Neural progenitor cell (in vitro differentiated cells): Measurements from ENCODE around the gene USP9X. TPM values are rescaled to one million over a fixed set of nuclear protein-coding genes. Genes with fewer than 3 reads are reported as not detected.

Experiments used
- DNase-seq: peaks from one replicate; pipeline ENCODE4 v3.0.0-alpha.2; 2016; ENCODE audit warnings: low spot score
- H2AFZ ChIP-seq: fragments of 200-600 bp; sonication (generic); replicated peaks from 2 replicates; pipeline ENCODE4 v1.6.1; 2016; ENCODE audit warnings: antibody characterized with exemption
- H3F3A ChIP-seq: fragments of 200-600 bp; sonication (generic); 2 replicates; pipeline ENCODE4 v1.6.1; 2016; ENCODE audit warnings: antibody characterized with exemption, low read depth
- H3K27ac ChIP-seq: fragments of 200-600 bp; sonication (generic); 2 replicates; pipeline ENCODE4 v1.5.1; 2016; ENCODE audit warnings: mild to moderate bottlenecking
- H3K27me3 ChIP-seq: fragments of 200-600 bp; sonication (generic); 2 replicates; pipeline ENCODE4 v1.6.1; 2016; ENCODE audit warnings: mild to moderate bottlenecking, moderate library complexity
- H3K36me3 ChIP-seq: fragments of 200-600 bp; sonication (generic); 2 replicates; pipeline ENCODE4 v1.5.1; 2016
- H3K4me1 ChIP-seq: fragments of 200-600 bp; sonication (generic); 2 replicates; pipeline ENCODE4 v1.6.1; 2016; ENCODE audit warnings: mixed run types
- H3K4me2 ChIP-seq: fragments of 200-600 bp; sonication (generic); 2 replicates; pipeline ENCODE4 v1.6.1; 2016
- H3K4me3 ChIP-seq: fragments of 200-600 bp; sonication (generic); 2 replicates; pipeline ENCODE4 v1.5.1; 2016
- H3K79me2 ChIP-seq: fragments of 200-600 bp; sonication (generic); 2 replicates; pipeline ENCODE4 v1.6.1; 2016; ENCODE audit warnings: low read depth
- H3K9ac ChIP-seq: fragments of 200-600 bp; sonication (generic); 2 replicates; pipeline ENCODE4 v1.6.1; 2016
- H3K9me3 ChIP-seq: fragments of 200-600 bp; sonication (generic); 2 replicates; pipeline ENCODE4 v1.5.1; 2016; ENCODE audit warnings: low read depth
- H4K20me1 ChIP-seq: fragments of 200-600 bp; sonication (generic); 2 replicates; pipeline ENCODE4 v1.6.1; 2016; ENCODE audit warnings: low read depth
- H3K27ac Mint-ChIP-seq: 3 replicates; pipeline ENCODE4 v1.8.0; 2021; ENCODE audit warnings: mixed read lengths
- H3K27me3 Mint-ChIP-seq: 2 replicates; pipeline ENCODE4 v1.8.0; 2022; ENCODE audit warnings: low read depth, mild to moderate bottlenecking, inconsistent platforms, moderate library complexity, mixed read lengths; ENCODE audit not compliant: insufficient read depth
- H3K36me3 Mint-ChIP-seq: 3 replicates; pipeline ENCODE4 v1.8.0; 2021; ENCODE audit warnings: mixed read lengths
- H3K4me1 Mint-ChIP-seq: 3 replicates; pipeline ENCODE4 v1.8.0; 2021; ENCODE audit warnings: mixed read lengths
- H3K4me3 Mint-ChIP-seq: 3 replicates; pipeline ENCODE4 v1.8.0; 2021; ENCODE audit warnings: mild to moderate bottlenecking, moderate library complexity, mixed read lengths
- H3K9me3 Mint-ChIP-seq: 3 replicates; pipeline ENCODE4 v1.8.0; 2020; ENCODE audit warnings: mixed read lengths
- EZH2 ChIP-seq: fragments of 200-600 bp; sonication (generic); IDR thresholded peaks from 2 replicates; pipeline ENCODE4 v1.6.1; 2017; ENCODE audit warnings: antibody characterized with exemption, mild to moderate bottlenecking, moderate library complexity
- EZH2phosphoT487 ChIP-seq: fragments of 200-600 bp; sonication (generic); IDR thresholded peaks from 2 replicates; pipeline ENCODE4 v1.6.1; 2017; ENCODE audit warnings: antibody characterized with exemption
- total RNA-seq: library from RNA; depleted of rRNA; stranded (reverse); fragments of >200 nt; gene quantifications from 2 replicates; pipeline ENCODE4 v1.2.3, GENCODE V29; 2015; ENCODE audit warnings: low replicate concordance
- TF ChIP-seq, protein P1 (sequence below): fragments of 200-600 bp; sonication (generic); IDR thresholded peaks from 2 replicates; pipeline ENCODE4 v1.5.1; 2017; ENCODE audit warnings: antibody characterized with exemption, mild to moderate bottlenecking

Gene USP9X
- 92.5 and 115 TPM in 2 replicates for total RNA-seq

DNA sequence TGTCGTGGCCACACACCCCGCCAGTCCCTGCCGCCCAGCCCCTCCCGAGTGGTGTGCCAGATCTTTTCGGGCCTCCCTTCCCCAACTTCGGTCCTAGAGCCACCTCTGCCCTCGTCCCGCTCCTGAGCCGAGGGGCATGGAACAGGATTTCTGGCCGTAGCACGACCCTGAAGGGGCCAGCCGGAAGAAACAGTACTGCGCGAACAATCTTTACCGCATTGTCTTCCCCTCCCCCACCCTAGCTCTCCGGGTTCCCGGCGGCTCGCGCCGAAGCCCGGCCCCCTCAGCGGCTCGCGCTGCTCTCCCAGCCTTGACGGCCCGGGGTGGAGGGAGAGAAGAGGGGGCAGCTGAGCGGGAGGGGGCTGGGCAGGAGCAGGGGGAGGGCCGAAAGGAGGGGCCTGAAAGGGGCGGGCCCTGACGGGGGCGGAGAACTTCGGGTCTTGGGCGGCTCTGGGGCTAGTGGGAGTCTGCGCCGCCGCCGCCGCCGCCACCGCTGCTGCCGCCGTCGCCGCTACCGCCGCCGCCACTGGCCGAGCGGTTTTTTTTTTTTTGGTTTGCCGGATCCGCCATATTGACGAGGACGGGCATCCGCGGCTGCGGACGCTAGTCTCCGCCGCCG is at the start of gene USP9X:
Gene USP9X (plus strand): TSS at position 553 of the 619 bp plus-strand sequence. CDS start 38,184 bp downstream, outside the sequence.
- Histone ChIP-seq H3K9ac (peak within 1 kb of the TSS; percentile 98), H2AFZ (no peak within 1 kb of the TSS), H4K20me1 (peaks cover 36% of the 10 kb centered on the region), H3K27me3 (no peaks in the 10 kb centered on the region), H3K4me2 (peak within 1 kb of the TSS; percentile 80), H3K27ac (peak within 1 kb of the TSS; percentile 100), H3K4me1 (peaks cover 15% of the 10 kb centered on the region), H3K4me3 (peak within 1 kb of the TSS; percentile 84), H3F3A (peaks cover 9% of the 10 kb centered on the region), H3K36me3 (no peaks in the 10 kb centered on the region), H3K9me3 (no peaks in the 10 kb centered on the region), H3K79me2 (peaks cover 52% of the 10 kb centered on the region)
- Mint-ChIP-seq H3K4me1 (peaks cover 18% of the 10 kb centered on the region), H3K27me3 (no peaks in the 10 kb centered on the region), H3K27ac (peak within 1 kb of the TSS; percentile 97), H3K9me3 (no peaks in the 10 kb centered on the region), H3K36me3 (no peaks in the 10 kb centered on the region), H3K4me3 (peak within 1 kb of the TSS; percentile 92)
- peak; percentile 91 for DNase-seq
- TF ChIP-seq, protein P1, sequence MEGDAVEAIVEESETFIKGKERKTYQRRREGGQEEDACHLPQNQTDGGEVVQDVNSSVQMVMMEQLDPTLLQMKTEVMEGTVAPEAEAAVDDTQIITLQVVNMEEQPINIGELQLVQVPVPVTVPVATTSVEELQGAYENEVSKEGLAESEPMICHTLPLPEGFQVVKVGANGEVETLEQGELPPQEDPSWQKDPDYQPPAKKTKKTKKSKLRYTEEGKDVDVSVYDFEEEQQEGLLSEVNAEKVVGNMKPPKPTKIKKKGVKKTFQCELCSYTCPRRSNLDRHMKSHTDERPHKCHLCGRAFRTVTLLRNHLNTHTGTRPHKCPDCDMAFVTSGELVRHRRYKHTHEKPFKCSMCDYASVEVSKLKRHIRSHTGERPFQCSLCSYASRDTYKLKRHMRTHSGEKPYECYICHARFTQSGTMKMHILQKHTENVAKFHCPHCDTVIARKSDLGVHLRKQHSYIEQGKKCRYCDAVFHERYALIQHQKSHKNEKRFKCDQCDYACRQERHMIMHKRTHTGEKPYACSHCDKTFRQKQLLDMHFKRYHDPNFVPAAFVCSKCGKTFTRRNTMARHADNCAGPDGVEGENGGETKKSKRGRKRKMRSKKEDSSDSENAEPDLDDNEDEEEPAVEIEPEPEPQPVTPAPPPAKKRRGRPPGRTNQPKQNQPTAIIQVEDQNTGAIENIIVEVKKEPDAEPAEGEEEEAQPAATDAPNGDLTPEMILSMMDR: no peak
- no peak for TF ChIP-seq EZH2
- TF ChIP-seq EZH2phosphoT487: no peak

DNA sequence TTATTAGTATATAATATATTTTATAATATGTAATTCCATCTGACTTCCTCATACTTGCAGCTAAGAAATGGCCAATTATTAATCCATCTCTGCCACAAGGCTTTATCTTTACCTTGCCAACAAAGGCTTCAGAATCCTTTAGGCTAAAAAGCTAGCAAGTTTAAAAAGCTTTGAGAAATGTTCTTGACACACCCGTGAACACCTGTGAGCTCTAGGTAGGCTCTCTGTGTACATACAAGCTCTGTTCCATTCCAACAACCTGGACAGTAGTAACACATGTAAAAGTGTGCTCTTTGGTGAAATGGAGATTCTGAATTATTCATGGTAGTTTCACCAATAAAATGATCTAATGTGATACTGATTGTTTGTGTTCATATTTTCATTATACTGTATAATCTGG is 49.7 kb upstream of the USP9X start:
- Mint-ChIP-seq H3K4me1 (peaks cover 3% of the 10 kb centered on the region), H3K27ac (no peak overlapping the region), H3K9me3 (peaks cover 7% of the 10 kb centered on the region), H3K4me3 (no peak overlapping the region), H3K36me3 (no peaks in the 10 kb centered on the region), H3K27me3 (peaks cover 6% of the 10 kb centered on the region)
- no peak overlapping the region for H2AFZ ChIP-seq
- DNase-seq: no peak
- no peaks in the 10 kb centered on the region for H4K20me1 ChIP-seq
- TF ChIP-seq EZH2 (no peak), EZH2phosphoT487 (no peak)
- TF ChIP-seq, protein P1: no peak
- H3K27ac ChIP-seq: no peak overlapping the region
- no peaks in the 10 kb centered on the region for H3F3A ChIP-seq
- no peaks in the 10 kb centered on the region for H3K9me3 ChIP-seq
- H3K36me3 ChIP-seq: no peaks in the 10 kb centered on the region
- no peak overlapping the region for H3K4me3 ChIP-seq
- no peaks in the 10 kb centered on the region for H3K4me1 ChIP-seq
- no peaks in the 10 kb centered on the region for H3K79me2 ChIP-seq
- no peak overlapping the region for H3K4me2 ChIP-seq
- H3K27me3 ChIP-seq: no peaks in the 10 kb centered on the region
- no peak overlapping the region for H3K9ac ChIP-seq

GRCh38 chrX:41036668-41037326 is 48.4 kb upstream of the USP9X start:
- no peaks in the 10 kb centered on the region for H3K4me1 ChIP-seq
- H3K27ac Mint-ChIP-seq: no peak overlapping the region
- peaks cover 3% of the 10 kb centered on the region for H3K9me3 Mint-ChIP-seq
- no peak overlapping the region for H3K4me3 ChIP-seq
- H3K27ac ChIP-seq: no peak overlapping the region
- H3K79me2 ChIP-seq: no peaks in the 10 kb centered on the region
- no peak overlapping the region for H3K4me2 ChIP-seq
- no peaks in the 10 kb centered on the region for H3K36me3 ChIP-seq
- no peaks in the 10 kb centered on the region for H3K27me3 ChIP-seq
- H3K4me3 Mint-ChIP-seq: no peak overlapping the region
- no peaks in the 10 kb centered on the region for H3K9me3 ChIP-seq
- no peaks in the 10 kb centered on the region for H4K20me1 ChIP-seq
- no peak for DNase-seq
- H3K4me1 Mint-ChIP-seq: peaks cover 3% of the 10 kb centered on the region
- no peak overlapping the region for H2AFZ ChIP-seq
- no peaks in the 10 kb centered on the region for H3K36me3 Mint-ChIP-seq
- TF ChIP-seq EZH2: no peak
- TF ChIP-seq EZH2phosphoT487: no peak
- TF ChIP-seq, protein P1: no peak
- H3F3A ChIP-seq: no peaks in the 10 kb centered on the region
- H3K9ac ChIP-seq: no peak overlapping the region
- peaks cover 4% of the 10 kb centered on the region for H3K27me3 Mint-ChIP-seq
